Lower leg skin (tissue), 3 donors: ENCODE results near the gene ADORA1.

Experiments used
- CTCF ChIP-seq, 3 donors: fragments of 450-650 bp; IDR thresholded peaks; one replicate each; pipeline ENCODE4 v1.5.1; 2016; ENCODE audit warnings: antibody characterized with exemption in 3 of 3, mild to moderate bottlenecking in 3 of 3, moderate library complexity in 2 of 3
- POLR2A ChIP-seq, 2 donors: fragments of 450-650 bp; IDR thresholded peaks; one replicate each; pipeline ENCODE4 v1.6.1; 2016 to 2017; ENCODE audit warnings: antibody characterized with exemption in 2 of 2, mild to moderate bottlenecking in 1 of 2, moderate library complexity in 1 of 2

GRCh38 chr1:203091761-203092330 lies 35.7 kb upstream of the ADORA1 start:
- TF ChIP-seq CTCF (IDR thresholded peaks at IDR 0.05) (no peak), POLR2A (IDR thresholded peaks at IDR 0.05) (no peak)
